ENCODE measurements around the gene SLC66A3. TPM values are rescaled to one million over a fixed set of nuclear protein-coding genes. Genes with fewer than 3 reads are reported as not detected.

Gene SLC66A3
- total RNA-seq, 4 donors from 2014 or later: 30.3 to 101 (median 39.7) TPM

DNA sequence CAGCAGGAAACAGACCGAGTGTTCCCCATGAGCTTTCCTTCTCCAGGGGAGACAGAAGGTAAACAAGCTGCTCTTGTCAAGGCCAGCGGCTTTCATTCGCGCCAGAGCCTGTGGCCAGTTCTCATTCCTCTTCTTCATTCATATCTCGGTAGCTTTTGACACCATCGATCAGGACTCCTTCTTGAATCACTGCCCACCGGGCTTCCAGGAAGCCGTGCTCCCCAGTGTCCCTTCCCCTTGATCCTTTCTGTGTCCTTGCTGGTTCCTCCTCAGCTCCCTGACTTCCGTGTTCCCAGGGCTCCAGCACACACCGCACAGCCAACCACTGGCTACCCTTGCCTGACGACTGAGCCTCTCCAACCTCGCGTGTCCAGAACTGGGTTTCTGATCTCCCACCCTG lies 14.1 kb downstream of the SLC66A3 start:
- Histone ChIP-seq H3K9me3 (no peaks in the 10 kb centered on the region), H3K4me3 (no peak overlapping the region), H3K27ac (no peak overlapping the region), H3K36me3 (no peaks in the 10 kb centered on the region), H3K27me3 (no peaks in the 10 kb centered on the region), H3K4me1 (no peaks in the 10 kb centered on the region)
- TF ChIP-seq EP300 (IDR thresholded peaks at IDR 0.05) (no peak), POLR2A (IDR thresholded peaks at IDR 0.05) (no peak), POLR2AphosphoS5 (IDR thresholded peaks at IDR 0.05) (no peak)
- TF ChIP-seq, protein P1, sequence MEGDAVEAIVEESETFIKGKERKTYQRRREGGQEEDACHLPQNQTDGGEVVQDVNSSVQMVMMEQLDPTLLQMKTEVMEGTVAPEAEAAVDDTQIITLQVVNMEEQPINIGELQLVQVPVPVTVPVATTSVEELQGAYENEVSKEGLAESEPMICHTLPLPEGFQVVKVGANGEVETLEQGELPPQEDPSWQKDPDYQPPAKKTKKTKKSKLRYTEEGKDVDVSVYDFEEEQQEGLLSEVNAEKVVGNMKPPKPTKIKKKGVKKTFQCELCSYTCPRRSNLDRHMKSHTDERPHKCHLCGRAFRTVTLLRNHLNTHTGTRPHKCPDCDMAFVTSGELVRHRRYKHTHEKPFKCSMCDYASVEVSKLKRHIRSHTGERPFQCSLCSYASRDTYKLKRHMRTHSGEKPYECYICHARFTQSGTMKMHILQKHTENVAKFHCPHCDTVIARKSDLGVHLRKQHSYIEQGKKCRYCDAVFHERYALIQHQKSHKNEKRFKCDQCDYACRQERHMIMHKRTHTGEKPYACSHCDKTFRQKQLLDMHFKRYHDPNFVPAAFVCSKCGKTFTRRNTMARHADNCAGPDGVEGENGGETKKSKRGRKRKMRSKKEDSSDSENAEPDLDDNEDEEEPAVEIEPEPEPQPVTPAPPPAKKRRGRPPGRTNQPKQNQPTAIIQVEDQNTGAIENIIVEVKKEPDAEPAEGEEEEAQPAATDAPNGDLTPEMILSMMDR (IDR thresholded peaks at IDR 0.05): no peak
- no peak for DNase-seq (ENCODE audit: low spot score in 2 of 2)
- WGBS: 83% methylated on average over 13 of the region's 13 CpGs

DNA sequence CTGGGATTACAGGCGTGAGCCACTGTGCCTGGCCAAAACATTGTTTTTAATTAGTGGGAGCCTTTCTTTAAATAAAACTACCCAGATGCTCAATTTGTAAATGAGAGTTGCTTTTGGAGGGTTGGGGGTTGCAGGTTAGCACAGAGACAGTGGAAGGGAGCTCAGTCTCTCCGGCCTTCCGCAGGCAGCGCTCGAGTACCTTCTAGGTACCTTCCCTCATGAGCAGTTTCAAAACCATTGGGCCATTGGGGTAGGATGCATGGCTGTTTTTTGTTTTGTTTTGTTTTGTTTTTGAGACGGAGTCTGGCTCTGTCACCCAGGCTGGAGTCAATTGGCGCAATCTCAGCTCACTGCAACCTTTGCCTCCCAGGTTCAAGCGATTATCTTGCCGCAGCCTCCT lies 19.0 kb downstream of the SLC66A3 start:
- Histone ChIP-seq H3K36me3 (peaks cover 4% of the 10 kb centered on the region), H3K9me3 (no peaks in the 10 kb centered on the region), H3K27me3 (no peaks in the 10 kb centered on the region), H3K4me1 (no peaks in the 10 kb centered on the region), H3K27ac (no peak overlapping the region), H3K4me3 (no peak overlapping the region)
- TF ChIP-seq EP300 (IDR thresholded peaks at IDR 0.05) (no peak), POLR2A (IDR thresholded peaks at IDR 0.05) (no peak), POLR2AphosphoS5 (IDR thresholded peaks at IDR 0.05) (no peak)
- TF ChIP-seq, protein P1 (IDR thresholded peaks at IDR 0.05): no peak
- 96% methylated on average over 9 of the region's 9 CpGs for WGBS
- DNase-seq (ENCODE audit: low spot score in 2 of 2): no peak

DNA sequence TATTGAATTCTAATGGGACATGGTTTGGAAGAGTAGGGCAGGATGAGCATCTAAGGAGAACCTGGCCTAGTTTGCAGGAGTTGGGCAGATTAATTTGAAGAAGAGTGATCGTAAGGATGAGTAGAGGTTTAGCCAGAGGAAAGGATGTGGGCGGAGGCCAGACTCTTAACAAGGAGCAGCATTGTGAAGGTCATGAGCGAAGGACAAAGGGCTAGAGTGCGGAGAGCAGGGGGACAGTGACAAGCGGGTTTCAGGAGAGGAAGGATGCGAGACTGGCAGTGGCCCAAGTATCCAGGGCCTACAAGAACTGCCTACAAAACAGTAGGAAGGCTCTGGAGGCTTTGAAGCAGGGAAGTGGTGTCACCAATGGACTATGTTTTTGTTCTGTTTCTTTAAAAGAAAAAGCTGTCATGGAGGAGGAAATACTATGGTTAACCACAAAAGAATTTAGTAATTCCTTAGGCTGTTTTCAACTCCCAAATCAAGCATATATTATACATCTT lies 20.1 kb downstream of the SLC66A3 start:
- no peak for DNase-seq (ENCODE audit: low spot score in 2 of 2)
- H3K27me3 ChIP-seq: no peaks in the 10 kb centered on the region
- H3K36me3 ChIP-seq: peaks cover 12% of the 10 kb centered on the region
- H3K27ac ChIP-seq: no peak overlapping the region
- H3K4me3 ChIP-seq: no peak overlapping the region
- no peaks in the 10 kb centered on the region for H3K9me3 ChIP-seq
- TF ChIP-seq POLR2A (IDR thresholded peaks at IDR 0.05) (no peak), POLR2AphosphoS5 (IDR thresholded peaks at IDR 0.05) (no peak), EP300 (IDR thresholded peaks at IDR 0.05) (no peak)
- TF ChIP-seq, protein P1 (IDR thresholded peaks at IDR 0.05): no peak
- WGBS: 78% methylated on average over 6 of the region's 6 CpGs
- no peaks in the 10 kb centered on the region for H3K4me1 ChIP-seq

DNA sequence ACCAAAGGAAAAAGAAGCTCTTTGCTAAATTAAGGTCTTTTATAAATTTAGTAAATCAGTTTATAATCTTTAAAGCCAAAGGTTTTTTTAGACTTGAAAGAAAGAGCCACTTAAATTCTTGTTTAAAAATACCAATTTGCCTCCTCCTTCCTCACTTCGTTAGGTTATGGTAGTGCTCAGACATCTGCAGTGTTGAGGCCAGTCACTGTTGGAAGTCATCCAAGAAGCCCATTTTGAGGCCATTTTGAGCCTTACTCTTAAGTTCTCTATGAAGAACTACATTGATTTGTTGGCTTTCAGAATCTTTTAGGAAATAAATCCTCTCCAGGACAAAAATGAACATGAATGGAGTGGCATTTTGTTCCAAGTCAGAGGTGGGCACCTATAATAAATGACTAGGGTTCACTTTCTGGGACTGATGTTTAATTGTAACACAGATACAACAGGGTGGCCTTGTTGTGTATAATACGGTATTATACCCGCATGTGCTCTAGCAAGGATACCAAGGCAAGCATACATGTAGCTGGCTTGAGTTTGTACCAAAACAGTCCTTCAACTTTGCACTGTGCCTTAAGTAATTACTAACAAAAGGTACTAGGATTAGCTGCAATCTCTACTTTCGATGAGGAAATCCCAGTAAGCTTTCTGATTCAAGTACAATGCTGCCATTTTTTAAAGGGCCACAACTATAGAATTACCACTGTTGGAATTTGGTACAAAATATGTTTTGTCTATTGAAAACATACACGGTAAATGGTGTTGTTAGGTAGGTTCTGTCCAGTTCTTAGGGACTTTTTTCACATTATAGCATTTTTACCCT lies 22.8 kb downstream of the SLC66A3 start:
- Histone ChIP-seq H3K4me3 (no peak overlapping the region), H3K27ac (no peak overlapping the region), H3K27me3 (no peaks in the 10 kb centered on the region), H3K4me1 (no peaks in the 10 kb centered on the region), H3K36me3 (peaks cover 28% of the 10 kb centered on the region), H3K9me3 (no peaks in the 10 kb centered on the region)
- no peak for DNase-seq (ENCODE audit: low spot score in 2 of 2)
- TF ChIP-seq, protein P1 (IDR thresholded peaks at IDR 0.05): no peak
- TF ChIP-seq POLR2AphosphoS5 (IDR thresholded peaks at IDR 0.05): no peak
- TF ChIP-seq EP300 (IDR thresholded peaks at IDR 0.05): no peak
- TF ChIP-seq POLR2A (IDR thresholded peaks at IDR 0.05): no peak
- WGBS: 67% methylated on average over 5 of the region's 5 CpGs

DNA sequence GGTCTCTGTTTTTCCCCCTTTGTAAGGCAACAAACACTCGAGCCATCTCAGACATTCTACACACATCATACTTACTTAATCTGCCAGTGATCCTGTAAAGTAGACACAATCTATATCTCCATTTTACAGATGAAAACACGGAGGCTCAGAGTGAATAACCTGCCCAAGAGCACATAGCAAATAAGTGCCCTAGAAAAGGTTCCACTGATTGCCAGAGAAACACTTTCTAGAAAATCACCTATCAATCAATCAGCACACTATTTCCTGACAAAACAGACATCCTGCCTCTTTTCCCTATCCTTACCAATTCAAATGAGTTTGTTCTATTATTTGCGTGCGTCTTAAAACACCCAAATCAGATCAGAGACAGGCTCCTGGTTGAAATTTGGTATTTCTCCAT lies 23.9 kb downstream of the SLC66A3 start:
- Histone ChIP-seq H3K36me3 (peaks cover 28% of the 10 kb centered on the region), H3K4me1 (no peaks in the 10 kb centered on the region), H3K9me3 (no peaks in the 10 kb centered on the region), H3K27me3 (no peaks in the 10 kb centered on the region), H3K4me3 (no peak overlapping the region), H3K27ac (no peak overlapping the region)
- TF ChIP-seq POLR2A (IDR thresholded peaks at IDR 0.05): no peak
- no peak for TF ChIP-seq POLR2AphosphoS5 (IDR thresholded peaks at IDR 0.05)
- no peak for TF ChIP-seq EP300 (IDR thresholded peaks at IDR 0.05)
- TF ChIP-seq, protein P1 (IDR thresholded peaks at IDR 0.05): no peak
- no peak for DNase-seq (ENCODE audit: low spot score in 2 of 2)
- 90% methylated on average over 4 of the region's 4 CpGs for WGBS
